HG03175 (cell line): ENCODE measurements around the gene ANK3.

Experiments
- ATAC-seq: cut with Tn5 transposase; IDR thresholded peaks from one replicate; pipeline ENCODE4 v1.9.1; 2021; ENCODE audit warnings: mild to moderate bottlenecking, moderate library complexity; ENCODE audit not compliant: unreplicated experiment

Gene ANK3

GRCh38 chr10:60237977-60238758 is 151.5 kb downstream of the ANK3 start:
- ATAC-seq, result peak; percentile 44

DNA sequence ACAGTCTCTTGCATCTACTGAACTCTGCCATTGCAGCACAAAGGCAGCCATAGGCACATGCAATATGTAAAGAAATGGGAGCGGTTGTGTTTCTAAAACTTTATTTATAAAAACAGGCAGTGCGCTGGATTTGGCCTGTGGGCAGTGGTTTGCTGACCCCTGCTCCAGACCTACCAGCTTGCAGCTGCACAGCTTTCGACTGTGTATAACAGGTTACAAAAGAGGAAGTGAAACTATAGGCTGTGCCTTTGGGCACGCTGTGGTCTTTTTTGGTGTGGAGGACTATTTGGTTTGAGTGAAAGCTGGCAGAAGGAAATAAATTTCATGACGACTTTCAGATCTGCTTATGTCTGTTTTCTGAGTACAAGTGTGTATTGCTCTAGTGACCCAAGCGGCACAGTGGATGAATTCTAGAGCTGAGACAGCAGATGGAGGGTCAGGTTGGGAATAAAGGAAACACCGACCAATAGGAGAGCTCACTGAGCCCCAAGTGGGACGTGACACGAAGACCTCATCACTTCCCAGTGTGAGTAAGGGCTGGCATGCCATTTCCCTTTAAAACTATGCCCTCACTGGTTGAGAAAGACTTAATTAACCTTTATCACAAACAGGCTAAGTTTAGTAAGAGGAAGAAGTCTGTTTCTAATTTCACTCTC is 152.7 kb downstream of the ANK3 start:
- ATAC-seq, result peak; percentile 96

- ATAC-seq, result no peak
Measured at GRCh38 chr10:60235001-60235400, 154.7 kb downstream of the ANK3 start.

- ATAC-seq, result no peak
Measured at GRCh38 chr10:60234551-60234950, 155.1 kb downstream of the ANK3 start.

DNA sequence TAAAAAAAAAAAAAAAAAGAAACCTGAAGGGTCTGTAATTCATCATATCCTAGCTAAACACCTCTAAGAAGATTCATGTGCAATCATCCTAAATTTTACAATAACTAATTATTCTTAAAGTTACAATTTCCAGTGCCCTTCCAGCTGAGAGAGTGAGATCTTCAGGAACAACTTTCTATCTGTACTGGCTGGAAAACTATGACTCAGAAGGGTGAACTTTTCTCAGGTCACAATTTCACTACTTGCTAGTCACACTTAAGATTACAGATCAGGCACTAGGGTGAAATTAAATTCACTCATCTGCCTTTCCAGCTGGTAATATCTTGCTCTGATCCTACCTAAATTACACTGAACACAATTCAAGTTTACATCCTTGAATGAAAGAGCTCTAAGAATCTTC is 158.8 kb downstream of the ANK3 start:
- ATAC-seq, result no peak

DNA sequence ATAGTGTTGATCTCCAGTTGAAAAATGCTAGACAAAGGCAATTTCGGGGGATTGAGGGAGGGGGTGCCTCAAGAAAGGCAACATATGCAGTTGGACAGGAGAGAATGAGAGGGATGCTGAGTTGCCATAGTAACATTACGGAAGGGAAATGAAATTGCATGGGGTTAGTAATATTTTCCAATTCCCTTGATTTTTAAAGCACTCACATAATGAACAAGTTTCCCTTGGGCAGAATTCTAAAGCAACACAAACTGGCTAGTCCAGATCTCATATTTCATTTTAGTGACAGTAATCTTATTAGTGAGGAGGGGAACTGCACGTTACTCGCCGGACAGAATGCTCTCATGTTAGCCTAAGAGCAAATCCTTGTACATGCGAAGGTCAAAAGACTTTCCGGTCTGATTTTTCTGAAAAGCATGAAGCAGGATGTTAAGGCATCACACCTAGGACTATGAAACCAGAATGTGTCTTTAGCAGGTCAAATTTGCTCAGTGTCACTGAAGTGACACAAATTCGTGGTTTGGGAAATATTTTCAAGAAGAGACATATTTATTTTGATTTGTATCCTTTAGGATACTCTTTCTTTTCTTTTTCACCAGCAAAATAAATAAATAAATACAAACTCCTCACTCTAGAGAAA is 165.5 kb downstream of the ANK3 start:
- ATAC-seq, result peak; percentile 64

- ATAC-seq, result no peak
Measured at GRCh38 chr10:60222047-60222446, 167.6 kb downstream of the ANK3 start.

- no peak for ATAC-seq
Measured at GRCh38 chr10:60212195-60212594, 177.5 kb downstream of the ANK3 start.

GRCh38 chr10:60209874-60210570 is 179.7 kb downstream of the ANK3 start:
- ATAC-seq, result no peak

GRCh38 chr10:60208676-60209269 is 180.9 kb downstream of the ANK3 start:
- ATAC-seq, result peak; percentile 51

DNA sequence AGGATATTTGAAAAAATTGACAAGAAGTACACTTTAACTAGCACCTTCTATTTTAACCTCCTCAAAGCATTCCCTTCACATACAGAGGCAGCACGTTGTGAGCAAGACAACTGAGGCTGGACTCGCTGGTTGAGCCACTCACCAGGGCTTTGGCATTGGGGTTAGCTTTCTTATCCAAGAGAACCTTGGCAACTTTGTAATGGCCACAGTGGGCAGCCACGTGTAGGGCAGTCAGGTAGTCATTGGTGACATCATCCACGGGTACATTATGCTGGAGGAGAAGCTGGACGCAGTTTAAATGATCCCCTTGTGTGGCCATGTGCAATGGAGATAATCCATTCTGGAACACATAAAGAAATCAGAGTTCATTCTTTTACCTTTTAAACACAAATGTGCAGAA is 181.8 kb downstream of the ANK3 start:
- ATAC-seq, result no peak

- no peak for ATAC-seq
Measured at GRCh38 chr10:60206735-60207134, 182.9 kb downstream of the ANK3 start.

- no peak for ATAC-seq
Measured at GRCh38 chr10:60205741-60206140, 183.9 kb downstream of the ANK3 start.

DNA sequence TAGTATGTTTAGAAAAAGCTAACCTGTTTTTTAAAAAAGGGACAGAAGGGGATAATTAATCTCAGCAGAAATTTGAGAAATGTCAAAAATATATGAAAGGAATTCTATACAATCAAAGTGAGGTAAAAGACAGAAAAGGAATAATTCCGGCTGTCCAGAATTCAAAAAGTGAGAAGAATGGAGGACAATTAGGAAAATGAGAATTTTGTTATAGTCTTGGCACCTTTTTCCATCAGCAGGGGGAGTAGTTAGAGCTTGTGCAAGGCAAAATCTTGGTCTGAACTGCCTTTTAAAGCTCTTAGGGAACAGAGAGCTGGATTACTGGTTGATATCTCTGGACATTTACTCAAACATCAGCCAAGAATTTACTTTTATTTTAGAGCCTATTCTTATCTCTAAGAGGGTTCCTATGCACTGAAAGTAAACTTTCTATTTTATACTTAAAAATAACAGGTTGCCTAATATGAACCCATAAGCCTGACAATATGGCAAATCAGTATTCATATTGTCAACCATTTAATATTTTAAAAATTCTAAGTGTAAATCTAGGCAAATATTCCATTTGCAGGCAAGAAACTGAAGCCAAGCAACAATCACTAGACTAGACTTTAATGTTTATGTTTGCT is 185.6 kb downstream of the ANK3 start:
- no peak for ATAC-seq

- ATAC-seq, result no peak
Measured at GRCh38 chr10:60200682-60201053, 189.0 kb downstream of the ANK3 start.

- no peak for ATAC-seq
Measured at GRCh38 chr10:60200012-60200681, 189.5 kb downstream of the ANK3 start.

DNA sequence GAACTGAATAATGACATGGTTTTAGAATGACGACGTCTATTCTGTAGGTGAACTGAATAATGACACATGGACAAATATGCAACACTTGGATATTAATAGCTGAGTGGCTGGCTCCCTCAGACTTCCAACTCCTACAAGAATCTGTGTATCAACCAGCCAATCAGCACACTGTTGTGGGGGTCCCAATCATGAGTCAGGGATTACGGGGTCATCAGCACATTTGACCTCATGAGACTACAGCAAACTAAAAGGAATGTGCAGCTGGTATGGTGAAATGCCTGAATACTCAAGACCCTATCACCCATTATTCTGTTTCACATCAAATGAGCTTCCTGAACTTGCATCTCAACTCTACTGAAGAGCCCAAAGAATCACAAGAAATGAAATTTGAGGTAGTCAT is 192.5 kb downstream of the ANK3 start:
- ATAC-seq, result no peak

GRCh38 chr10:60194421-60194820 is 195.3 kb downstream of the ANK3 start:
- ATAC-seq, result no peak

DNA sequence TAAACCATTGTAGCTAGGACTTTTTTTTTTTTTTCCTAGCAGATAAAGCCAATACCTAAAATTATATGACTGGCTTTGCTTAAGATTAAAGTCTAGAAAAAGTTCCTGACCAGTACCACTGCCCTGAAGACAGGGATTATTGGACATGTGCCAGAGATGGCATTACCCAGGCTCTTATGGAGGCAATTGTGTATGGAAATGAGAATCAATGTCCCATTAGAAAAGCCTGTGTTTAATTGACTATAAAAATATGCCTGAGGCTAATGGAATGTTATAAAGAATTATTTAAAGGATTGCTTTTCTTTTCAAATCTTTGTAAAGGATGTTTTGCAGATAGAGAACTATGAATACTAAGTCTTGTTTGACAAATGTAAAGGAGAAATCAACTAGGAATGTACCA is 196.7 kb downstream of the ANK3 start:
- no peak for ATAC-seq

DNA sequence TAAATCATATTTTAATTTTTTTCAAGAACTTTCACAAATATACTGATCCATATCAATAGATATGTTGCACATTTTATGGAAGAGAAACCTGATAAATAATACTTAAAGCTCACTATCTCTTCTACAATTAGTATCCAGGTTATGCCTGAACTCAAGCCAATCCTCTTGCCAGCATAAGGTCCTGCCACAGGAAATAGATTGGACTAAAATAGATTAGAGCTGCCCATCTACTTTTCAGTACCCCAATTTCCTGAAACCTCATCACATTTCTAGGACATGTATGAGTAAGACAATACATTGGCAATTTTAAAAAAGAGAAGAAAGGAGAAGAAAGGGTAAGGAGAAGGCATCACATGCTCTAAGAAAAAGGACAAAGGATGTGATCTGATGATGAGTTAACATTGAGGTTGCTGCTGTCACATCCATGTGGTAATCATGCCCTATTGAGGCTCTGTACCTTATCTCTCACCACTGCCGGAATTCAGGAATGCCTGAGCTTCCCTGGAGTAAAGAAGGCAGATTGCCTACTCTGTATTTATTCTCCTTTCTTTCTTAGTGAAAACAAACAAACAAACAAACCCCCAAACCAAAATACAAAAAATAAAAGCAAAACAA is 199.7 kb downstream of the ANK3 start:
- no peak for ATAC-seq
